K562 (cell line): Measurements from ENCODE around the gene ATP5MK. TPM values are rescaled to one million over a fixed set of nuclear protein-coding genes. Genes with fewer than 3 reads are reported as not detected.

Experiments used
- BRCA1 ChIP-seq, 2 experiments: fragments of 450-650 bp in 1 of 2; sonication (generic) in 1 of 2; formaldehyde crosslinking in 1 of 2; IDR thresholded peaks; 2 replicates each; pipeline versions ENCODE4 v1.5.0 to v1.6.1; 2017 to 2020; ENCODE audit warnings: mild to moderate bottlenecking in 1 of 2, missing genetic modification reagents in 1 of 2
- HNRNPLL ChIP-seq: fragments of 200-400 bp; formaldehyde crosslinking; IDR thresholded peaks from 2 replicates; pipeline ENCODE4 v1.6.1; 2017; ENCODE audit warnings: low read length, low read depth, mild to moderate bottlenecking; ENCODE audit not compliant: poor library complexity, severe bottlenecking
- MBD2 ChIP-seq: sonication (generic); IDR thresholded peaks from 2 replicates; pipeline ENCODE4 v1.6.1; 2016; ENCODE audit warnings: low read depth, borderline replicate concordance
- MEF2D ChIP-seq: conservative IDR thresholded peaks from 2 replicates; pipeline ENCODE4 v1.6.1; 2016; ENCODE audit warnings: low read depth, missing genetic modification characterization, missing compliant biosample characterization
- MYBL2 ChIP-seq, 2 experiments: fragments of 450-650 bp in 1 of 2; sonication (generic) in 1 of 2; formaldehyde crosslinking in 1 of 2; IDR thresholded peaks; 2 replicates each; pipeline versions ENCODE4 v1.6.1 to v1.8.1; 2017 to 2022; ENCODE audit warnings: borderline replicate concordance in 1 of 2, inconsistent platforms in 1 of 2, low read depth in 1 of 2, mild to moderate bottlenecking in 1 of 2, missing genetic modification reagents in 1 of 2, moderate library complexity in 1 of 2
- PHF8 ChIP-seq: fragments of 200-600 bp; sonication (generic); IDR thresholded peaks from 2 replicates; pipeline ENCODE4 v1.6.1; 2012; ENCODE audit warnings: mixed run types, mild to moderate bottlenecking, inconsistent platforms, low read length, moderate library complexity, borderline replicate concordance
- POLR2A ChIP-seq: fragments of 450-650 bp; conservative IDR thresholded peaks from 2 replicates; pipeline ENCODE4 v1.6.1; 2016
- SOX6 ChIP-seq: fragments of 450-650 bp; IDR thresholded peaks from 2 replicates; pipeline ENCODE4 v1.6.1; 2014; ENCODE audit warnings: mild to moderate bottlenecking
- ZNF184 ChIP-seq: sonication (generic); formaldehyde crosslinking; IDR thresholded peaks from 2 replicates; pipeline ENCODE4 v1.5.0; 2020; ENCODE audit warnings: missing genetic modification reagents
- ZNF444 ChIP-seq: fragments of 250-450 bp; sonication (Bioruptor Pico); IDR thresholded peaks from 2 replicates; pipeline ENCODE4 v1.4.0; 2020; ENCODE audit warnings: mild to moderate bottlenecking, moderate library complexity
- ZNF561 ChIP-seq: fragments of 450-650 bp; formaldehyde crosslinking; conservative IDR thresholded peaks from 2 replicates; pipeline ENCODE4 v1.4.0; 2020; ENCODE audit warnings: mild to moderate bottlenecking, moderate library complexity
- polyA plus RNA-seq, 8 experiments: library from polyadenylated mRNA; depleted of rRNA in 4 of 8; stranded (reverse) in 5 of 8; unstranded in 3 of 8; fragments of >200 nt; fragmentation: Nextera tagmentation in 2 of 8; fragmentation: Illumina TruSeq in 1 of 8; extraction: Ambion mirVana in 2 of 8; extraction: Trizol in 1 of 8; gene quantifications; 2 replicates each; pipeline versions ENCODE4 v1.2.1 to v1.2.3, GENCODE V29; 2011 to 2014; ENCODE audit warnings: inconsistent platforms in 1 of 8, missing spikeins in 1 of 8
- total RNA-seq, 7 experiments: library from RNA; depleted of rRNA in 6 of 7; stranded (reverse); fragments of >200 nt in 6 of 7; fragmentation: Illumina TruSeq in 2 of 7; extraction: Trizol in 2 of 7; gene quantifications; 2 replicates each; pipeline versions ENCODE4 v1.2.1 to v1.2.3, GENCODE V29; 2011 to 2021; ENCODE audit warnings: low replicate concordance in 1 of 7
- TF ChIP-seq, protein P1 (sequence below), 2 experiments: fragments of 450-650 bp; formaldehyde crosslinking in 1 of 2; IDR thresholded peaks; 2 replicates each; pipeline versions ENCODE4 v1.4.0 to v1.6.1; 2014 to 2020; ENCODE audit warnings: mild to moderate bottlenecking in 2 of 2, borderline replicate concordance in 1 of 2, low read depth in 1 of 2
- TF ChIP-seq, protein P2 (sequence below): fragments of 450-650 bp; formaldehyde crosslinking; IDR thresholded peaks from 2 replicates; pipeline ENCODE4 v1.4.0; 2020; ENCODE audit warnings: mild to moderate bottlenecking
- TF ChIP-seq, protein P3 (sequence below): IDR thresholded peaks from 2 replicates; pipeline ENCODE4 v1.6.1; 2012; ENCODE audit warnings: low read depth, low read length, improper control_type of control experiment, borderline replicate concordance

The ATP5MK gene
- total and polyA plus RNA-seq, 9 of the 15 experiments (the other 6 are each of a cell fraction or from before 2014, with no cell fraction given), result 182 to 1,810 (median 741) TPM

DNA sequence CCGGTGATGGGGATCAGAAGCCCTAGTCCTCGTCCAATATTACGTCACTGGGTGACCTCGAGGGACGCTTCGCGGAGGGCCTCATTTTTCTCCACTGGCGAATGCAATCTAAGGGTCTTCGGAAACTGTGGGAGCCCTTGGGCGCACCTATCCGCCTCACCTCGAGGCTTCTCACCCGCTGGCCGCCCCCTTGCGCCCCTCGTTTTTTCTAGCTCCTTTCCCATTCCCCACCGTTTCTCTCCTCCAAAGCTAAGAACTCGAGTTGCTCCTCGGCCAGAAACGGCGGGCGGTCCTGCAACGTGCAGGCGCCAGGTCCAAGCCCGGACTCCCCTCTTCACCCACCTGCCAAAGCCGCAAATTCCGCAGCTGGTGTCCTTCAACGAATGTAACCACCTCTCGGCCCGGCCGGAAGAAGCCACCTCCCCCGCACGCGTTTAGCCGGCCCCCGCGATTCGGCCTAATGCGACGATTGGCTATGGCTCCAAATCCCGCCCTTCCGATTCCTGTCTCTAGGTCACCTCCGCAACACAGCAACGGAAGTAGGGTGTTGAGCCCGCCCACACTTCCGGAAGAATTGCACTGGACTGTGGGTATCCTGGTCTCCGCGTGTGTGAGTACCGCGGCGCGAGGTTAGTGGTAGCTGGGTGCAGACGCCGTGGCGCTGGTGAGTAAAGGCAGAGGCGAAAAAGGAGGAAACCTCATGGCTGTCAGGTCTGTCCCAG is at the start of gene ATP5MK, which contains the start of gene PDCD11 (continued):
- TF ChIP-seq, protein P1, sequence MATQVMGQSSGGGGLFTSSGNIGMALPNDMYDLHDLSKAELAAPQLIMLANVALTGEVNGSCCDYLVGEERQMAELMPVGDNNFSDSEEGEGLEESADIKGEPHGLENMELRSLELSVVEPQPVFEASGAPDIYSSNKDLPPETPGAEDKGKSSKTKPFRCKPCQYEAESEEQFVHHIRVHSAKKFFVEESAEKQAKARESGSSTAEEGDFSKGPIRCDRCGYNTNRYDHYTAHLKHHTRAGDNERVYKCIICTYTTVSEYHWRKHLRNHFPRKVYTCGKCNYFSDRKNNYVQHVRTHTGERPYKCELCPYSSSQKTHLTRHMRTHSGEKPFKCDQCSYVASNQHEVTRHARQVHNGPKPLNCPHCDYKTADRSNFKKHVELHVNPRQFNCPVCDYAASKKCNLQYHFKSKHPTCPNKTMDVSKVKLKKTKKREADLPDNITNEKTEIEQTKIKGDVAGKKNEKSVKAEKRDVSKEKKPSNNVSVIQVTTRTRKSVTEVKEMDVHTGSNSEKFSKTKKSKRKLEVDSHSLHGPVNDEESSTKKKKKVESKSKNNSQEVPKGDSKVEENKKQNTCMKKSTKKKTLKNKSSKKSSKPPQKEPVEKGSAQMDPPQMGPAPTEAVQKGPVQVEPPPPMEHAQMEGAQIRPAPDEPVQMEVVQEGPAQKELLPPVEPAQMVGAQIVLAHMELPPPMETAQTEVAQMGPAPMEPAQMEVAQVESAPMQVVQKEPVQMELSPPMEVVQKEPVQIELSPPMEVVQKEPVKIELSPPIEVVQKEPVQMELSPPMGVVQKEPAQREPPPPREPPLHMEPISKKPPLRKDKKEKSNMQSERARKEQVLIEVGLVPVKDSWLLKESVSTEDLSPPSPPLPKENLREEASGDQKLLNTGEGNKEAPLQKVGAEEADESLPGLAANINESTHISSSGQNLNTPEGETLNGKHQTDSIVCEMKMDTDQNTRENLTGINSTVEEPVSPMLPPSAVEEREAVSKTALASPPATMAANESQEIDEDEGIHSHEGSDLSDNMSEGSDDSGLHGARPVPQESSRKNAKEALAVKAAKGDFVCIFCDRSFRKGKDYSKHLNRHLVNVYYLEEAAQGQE (IDR thresholded peaks at IDR 0.05; ENCODE audit: borderline replicate concordance), result no peak
- TF ChIP-seq, protein P1 (CRISPR knock-in tag; IDR thresholded peaks at IDR 0.05; ENCODE audit: low read depth), result no peak
- peak; percentile 86 for TF ChIP-seq HNRNPLL
- TF ChIP-seq PHF8, result peak; percentile 80; the same call in 1 of the 2 replicates
- TF ChIP-seq ZNF561 (CRISPR knock-in tag), result no peak
- peak; percentile 92 for TF ChIP-seq POLR2A
- TF ChIP-seq MYBL2 (IDR thresholded peaks at IDR 0.05; ENCODE audit: low read depth), result no peak
- TF ChIP-seq MYBL2 (CRISPR knock-in tag; IDR thresholded peaks at IDR 0.05; ENCODE audit: borderline replicate concordance), result no peak
- peak; percentile 61; the same call in 1 of the 2 replicates for TF ChIP-seq MBD2
- TF ChIP-seq MEF2D (tag), result no peak
- TF ChIP-seq, protein P2, sequence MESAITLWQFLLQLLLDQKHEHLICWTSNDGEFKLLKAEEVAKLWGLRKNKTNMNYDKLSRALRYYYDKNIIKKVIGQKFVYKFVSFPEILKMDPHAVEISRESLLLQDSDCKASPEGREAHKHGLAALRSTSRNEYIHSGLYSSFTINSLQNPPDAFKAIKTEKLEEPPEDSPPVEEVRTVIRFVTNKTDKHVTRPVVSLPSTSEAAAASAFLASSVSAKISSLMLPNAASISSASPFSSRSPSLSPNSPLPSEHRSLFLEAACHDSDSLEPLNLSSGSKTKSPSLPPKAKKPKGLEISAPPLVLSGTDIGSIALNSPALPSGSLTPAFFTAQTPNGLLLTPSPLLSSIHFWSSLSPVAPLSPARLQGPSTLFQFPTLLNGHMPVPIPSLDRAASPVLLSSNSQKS (CRISPR knock-in tag), result no peak
- no peak for TF ChIP-seq SOX6
- TF ChIP-seq BRCA1 (IDR thresholded peaks at IDR 0.05), result no peak
- TF ChIP-seq BRCA1 (CRISPR knock-in tag; IDR thresholded peaks at IDR 0.05), result no peak
- TF ChIP-seq ZNF444 (CRISPR knock-in tag), result no peak
- no peak for TF ChIP-seq ZNF184
- TF ChIP-seq, protein P3, sequence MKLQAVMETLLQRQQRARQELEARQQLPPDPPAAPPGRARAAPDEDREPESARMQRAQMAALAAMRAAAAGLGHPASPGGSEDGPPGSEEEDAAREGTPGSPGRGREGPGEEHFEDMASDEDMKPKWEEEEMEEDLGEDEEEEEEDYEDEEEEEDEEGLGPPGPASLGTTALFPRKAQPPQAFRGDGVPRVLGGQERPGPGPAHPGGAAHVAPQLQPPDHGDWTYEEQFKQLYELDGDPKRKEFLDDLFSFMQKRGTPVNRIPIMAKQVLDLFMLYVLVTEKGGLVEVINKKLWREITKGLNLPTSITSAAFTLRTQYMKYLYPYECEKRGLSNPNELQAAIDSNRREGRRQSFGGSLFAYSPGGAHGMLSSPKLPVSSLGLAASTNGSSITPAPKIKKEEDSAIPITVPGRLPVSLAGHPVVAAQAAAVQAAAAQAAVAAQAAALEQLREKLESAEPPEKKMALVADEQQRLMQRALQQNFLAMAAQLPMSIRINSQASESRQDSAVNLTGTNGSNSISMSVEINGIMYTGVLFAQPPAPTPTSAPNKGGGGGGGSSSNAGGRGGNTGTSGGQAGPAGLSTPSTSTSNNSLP, result no peak
